ENCODE results near the gene TBC1D8.
A peak's percentile ranks its signal among the peaks of the same experiment; 100 is the strongest.

The TBC1D8 gene

GRCh38 chr2:101023327-101024107, 127.7 kb downstream of the TBC1D8 start:
- no peak for DNase-seq

DNA sequence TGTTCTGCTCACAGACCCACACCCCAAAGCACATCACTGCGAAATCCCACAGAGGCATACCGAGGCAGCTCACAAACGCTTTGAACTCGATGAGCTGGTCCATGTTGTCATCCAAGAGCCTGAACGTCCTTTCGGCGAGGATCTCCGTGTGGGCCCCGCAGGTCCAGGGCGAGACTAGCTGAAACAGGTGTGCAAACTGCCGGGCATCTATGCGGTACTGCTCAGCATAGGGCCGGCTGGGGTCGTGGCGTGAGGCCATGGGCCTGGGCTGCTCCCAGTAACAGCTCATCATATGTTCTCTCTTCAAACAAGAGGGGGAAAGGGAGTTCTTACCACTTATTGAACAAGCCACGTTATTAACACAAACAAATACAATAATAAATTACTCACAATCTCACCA, 129.0 kb downstream of the TBC1D8 start:
- DNase-seq = no peak

- DNase-seq = no peak
Observed at GRCh38 chr2:101018934-101019333, 132.2 kb downstream of the TBC1D8 start.

- DNase-seq = no peak
Observed at GRCh38 chr2:101017371-101017770, 133.8 kb downstream of the TBC1D8 start.

DNA sequence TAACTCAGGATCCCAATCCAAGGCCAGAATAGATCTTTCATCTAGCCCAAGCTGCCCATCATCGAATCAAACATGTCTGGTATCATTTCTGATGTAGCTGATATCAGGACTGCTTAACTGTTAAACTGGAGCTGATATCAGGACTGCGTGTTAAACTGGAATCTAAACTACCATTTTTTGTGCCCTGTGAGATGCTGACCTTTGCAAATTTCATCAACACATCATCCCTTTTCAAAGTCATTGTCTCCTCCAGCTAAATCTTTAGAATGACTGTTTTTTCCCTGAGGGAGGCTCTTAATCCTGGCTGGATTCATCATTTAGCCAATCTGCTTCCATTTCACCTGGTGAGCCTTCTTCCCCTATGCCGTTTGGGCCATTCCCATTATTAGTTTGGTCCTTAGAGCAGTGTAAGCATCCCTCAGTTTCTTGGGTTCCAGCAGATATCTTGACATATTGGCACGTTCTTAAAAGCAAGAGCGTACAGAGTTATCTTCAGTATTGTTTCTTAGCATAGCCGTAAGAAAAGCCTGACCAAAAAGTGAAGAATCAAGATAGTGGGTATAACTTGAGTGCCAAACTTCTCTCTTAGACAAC, 136.8 kb downstream of the TBC1D8 start:
- DNase-seq = no peak

- no peak for DNase-seq
Observed at GRCh38 chr2:101012706-101013181, 138.4 kb downstream of the TBC1D8 start.

DNA sequence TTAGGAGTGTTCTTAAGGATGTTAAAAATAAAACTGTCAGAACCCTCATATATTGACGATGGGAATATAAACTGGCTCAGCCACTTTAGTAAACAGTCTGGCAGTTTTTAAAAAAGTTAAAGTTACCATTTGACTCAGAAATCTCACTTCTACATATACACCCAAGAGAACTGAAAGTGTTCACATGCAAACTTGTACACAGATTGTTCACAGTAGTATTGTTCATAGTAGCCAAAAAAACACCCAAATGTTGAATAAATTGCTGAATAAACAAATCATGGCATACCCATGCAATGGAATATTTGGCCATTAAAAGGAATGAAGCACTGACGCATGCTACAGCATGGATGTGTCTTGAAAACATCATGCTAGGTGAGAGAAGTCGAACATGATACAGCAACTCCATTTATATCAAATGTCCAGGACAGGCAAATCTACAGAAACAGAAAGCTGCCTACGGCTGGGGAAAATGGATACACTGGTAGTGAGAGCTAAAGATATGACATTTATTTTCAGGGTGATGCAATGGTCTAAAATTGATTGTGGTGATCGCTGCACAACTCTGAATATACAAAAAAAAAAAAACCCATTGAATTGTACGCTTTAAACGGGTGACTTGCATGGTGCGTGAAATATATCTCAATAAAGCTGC, 139.0 kb downstream of the TBC1D8 start:
- DNase-seq = no peak

DNA sequence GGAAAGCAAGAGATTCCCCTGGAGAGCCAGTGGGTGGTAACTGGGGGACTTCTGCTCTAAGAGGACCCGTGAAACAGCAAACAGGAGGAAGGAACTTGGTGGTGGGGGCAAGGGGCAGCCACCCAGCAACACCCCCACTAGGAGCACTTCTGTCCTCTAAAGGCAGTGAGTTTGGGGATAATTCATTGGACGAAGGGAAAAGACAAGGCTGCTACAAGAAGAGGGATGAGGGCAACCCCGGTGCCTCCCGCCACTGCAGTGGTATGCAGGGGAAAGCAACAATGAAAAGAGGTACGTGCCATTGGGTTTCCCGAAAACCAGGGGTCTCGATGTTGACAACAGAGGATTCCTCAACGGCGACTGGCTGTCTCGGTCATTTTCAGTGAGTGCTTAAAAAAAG, 140.0 kb downstream of the TBC1D8 start:
- no peak for DNase-seq

GRCh38 chr2:101007415-101008345, 143.5 kb downstream of the TBC1D8 start:
- no peak for DNase-seq

- no peak for DNase-seq
Observed at GRCh38 chr2:101006065-101006715, 145.0 kb downstream of the TBC1D8 start.

GRCh38 chr2:101004620-101005325, 146.4 kb downstream of the TBC1D8 start:
- DNase-seq = no peak

- DNase-seq = no peak
Observed at GRCh38 chr2:101003278-101003775, 147.9 kb downstream of the TBC1D8 start.

- no peak for DNase-seq
Observed at GRCh38 chr2:101002562-101003277, 148.5 kb downstream of the TBC1D8 start.

DNA sequence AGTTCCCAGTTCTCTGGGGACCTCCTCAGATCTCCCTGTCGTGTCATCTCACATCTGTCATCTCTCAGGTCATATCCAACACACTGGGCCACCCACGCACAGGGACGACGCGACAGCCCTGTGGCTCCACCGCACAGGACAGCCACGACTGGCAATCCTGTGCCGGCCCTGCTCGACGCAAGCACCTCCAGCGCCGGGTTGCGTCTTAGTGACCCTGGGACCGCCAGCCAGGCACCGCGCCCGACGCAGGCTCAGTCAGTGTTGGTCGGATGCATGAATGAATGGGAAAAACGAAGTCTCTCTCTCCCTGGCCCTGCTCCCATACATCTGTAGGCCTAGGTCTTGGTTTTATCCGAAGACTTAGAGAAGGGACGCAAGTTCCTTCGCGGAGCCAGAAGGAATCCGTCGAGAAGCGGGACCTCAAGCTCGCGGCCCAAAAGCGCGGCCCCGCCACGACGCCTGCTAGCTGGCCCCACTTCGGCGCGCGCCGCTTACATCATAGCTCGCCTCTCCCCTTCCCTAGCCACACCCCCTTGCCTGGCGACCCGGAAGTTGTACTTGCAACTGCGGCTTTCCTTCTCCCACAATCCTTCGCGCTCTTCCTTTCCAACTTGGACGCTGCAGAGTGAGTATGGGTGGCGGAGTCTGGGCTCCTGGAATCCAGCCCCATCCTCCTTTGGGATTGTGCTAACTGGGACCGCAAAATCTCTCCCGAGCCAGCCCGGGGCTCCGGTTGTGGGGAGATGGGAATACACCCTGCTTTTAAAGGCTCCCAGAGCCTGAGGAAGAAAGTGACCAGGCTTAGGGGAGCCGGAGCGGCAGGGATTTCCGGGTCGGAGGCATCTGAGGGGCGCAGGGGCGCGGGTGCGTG, 149.3 kb downstream of the TBC1D8 start, which contains the start of gene RPL31:
RPL31 (plus strand) TSS at position 599 of the 871 bp plus-strand sequence. CDS start 413 bp downstream, outside the sequence.
- DNase-seq = peak; percentile 95

DNA sequence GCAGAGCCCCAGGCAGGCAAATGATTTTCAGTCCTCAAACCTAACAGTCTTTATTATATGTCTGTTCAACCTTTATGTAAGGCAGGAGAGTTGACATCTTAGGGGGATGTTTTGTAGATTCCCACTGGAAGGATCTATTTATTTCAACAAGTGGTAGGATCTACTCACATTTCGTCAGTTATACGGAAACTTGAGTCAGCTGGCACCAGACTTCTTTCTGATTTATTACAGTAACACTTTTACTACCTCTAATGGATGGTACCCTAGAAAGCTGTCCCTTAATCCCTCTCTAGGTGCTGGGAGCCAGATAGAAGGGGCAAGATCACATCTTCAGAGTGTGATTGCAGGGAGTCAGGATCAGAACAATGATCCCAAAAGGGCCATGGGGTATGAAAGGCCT, 151.2 kb downstream of the TBC1D8 start:
- DNase-seq = no peak

- no peak for DNase-seq
Observed at GRCh38 chr2:100998235-100998573, 153.0 kb downstream of the TBC1D8 start.

- no peak for DNase-seq
Observed at GRCh38 chr2:100997509-100998234, 153.5 kb downstream of the TBC1D8 start.

DNA sequence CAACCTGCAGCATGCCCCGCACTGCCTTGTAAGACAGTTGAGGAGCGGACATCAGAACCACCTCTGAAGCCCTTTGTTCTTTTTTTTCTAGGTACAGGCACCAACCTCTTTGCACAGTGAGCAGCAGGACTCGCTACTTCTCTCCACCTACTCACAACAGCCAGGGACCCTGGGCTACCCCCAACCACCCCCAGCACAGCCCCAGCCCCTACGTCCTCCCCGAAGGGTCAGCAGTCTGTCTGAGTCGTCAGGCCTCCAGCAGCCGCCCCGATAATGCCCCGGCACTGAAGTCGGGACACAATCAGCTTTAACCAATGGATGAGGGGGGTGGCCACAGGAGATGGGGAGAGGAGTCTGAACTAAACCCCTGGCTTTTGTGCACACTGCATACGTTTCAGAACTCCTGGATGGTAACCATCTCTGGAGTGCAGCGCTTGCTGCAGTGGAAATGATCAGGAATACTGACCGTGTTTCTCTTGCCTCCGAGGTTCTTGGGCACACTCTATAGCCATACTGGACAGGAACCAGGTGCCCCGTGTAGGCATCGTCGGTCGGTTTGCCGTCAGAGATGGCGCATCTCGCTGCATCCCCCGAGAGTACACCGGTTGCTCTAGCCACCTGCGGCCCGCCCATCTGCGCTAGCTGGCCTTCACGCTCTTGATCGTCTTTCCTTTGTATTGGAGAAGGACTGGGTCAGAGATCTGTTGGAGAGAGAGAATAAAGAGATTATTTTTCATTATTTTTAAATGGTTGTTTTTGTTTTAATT, 155.7 kb downstream of the TBC1D8 start:
- no peak for DNase-seq
